ENCODE data around the gene GDI1.

The GDI1 gene

DNA sequence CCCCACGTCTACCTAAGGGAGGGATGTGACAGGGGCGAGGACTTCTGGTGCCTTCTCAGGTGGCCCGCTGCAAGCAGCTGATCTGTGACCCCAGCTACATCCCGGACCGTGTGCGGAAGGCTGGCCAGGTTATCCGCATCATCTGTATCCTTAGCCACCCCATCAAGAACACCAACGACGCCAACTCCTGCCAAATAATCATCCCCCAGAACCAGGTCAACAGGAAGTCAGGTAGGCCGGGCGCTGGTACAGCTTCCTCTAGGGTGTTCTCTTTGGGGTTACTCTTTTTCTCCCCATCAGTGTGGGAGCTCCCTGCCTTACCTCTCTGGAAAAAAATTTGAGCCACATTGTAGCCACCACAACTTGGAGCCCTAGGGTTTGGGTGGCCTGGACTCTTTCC is 4.6 kb downstream of the GDI1 start:
- H3K9me3 Mint-ChIP-seq: peaks cover 14% of the 10 kb centered on the region
- peaks cover 19% of the 10 kb centered on the region for H3K36me3 Mint-ChIP-seq (ENCODE audit: low read depth)
- TF ChIP-seq CTCF (IDR thresholded peaks at IDR 0.05; ENCODE audit: unreplicated experiment in 3 of 3): no peak
- peaks cover 6% of the 10 kb centered on the region for H3K4me1 Mint-ChIP-seq
- H3K27me3 Mint-ChIP-seq (ENCODE audit: low read depth): no peaks in the 10 kb centered on the region
- H3K4me3 Mint-ChIP-seq: peak overlapping the region; percentile 23 to 50 (median 31)
- H3K27ac Mint-ChIP-seq: no peak overlapping the region

GRCh38 chrX:154441984-154442707 is 5.2 kb downstream of the GDI1 start:
- Mint-ChIP-seq H3K4me3 (peak overlapping the region in 2 of 3 experiments; percentile 23 to 50), H3K36me3 (ENCODE audit: low read depth) (peaks cover 19% of the 10 kb centered on the region), H3K4me1 (peaks cover 6% of the 10 kb centered on the region), H3K9me3 (peaks cover 17% of the 10 kb centered on the region), H3K27ac (no peak overlapping the region), H3K27me3 (ENCODE audit: low read depth) (no peaks in the 10 kb centered on the region)
- TF ChIP-seq CTCF (IDR thresholded peaks at IDR 0.05; ENCODE audit: unreplicated experiment in 3 of 3): no peak

- Mint-ChIP-seq H3K9me3 (peaks cover 13% of the 10 kb centered on the region), H3K36me3 (ENCODE audit: low read depth) (peaks cover 15% of the 10 kb centered on the region), H3K4me1 (no peaks in the 10 kb centered on the region), H3K27ac (peak overlapping the region; percentile 31 to 72 (median 42)), H3K27me3 (ENCODE audit: low read depth) (no peaks in the 10 kb centered on the region), H3K4me3 (peak overlapping the region; percentile 79 to 84 (median 82))
- no peak for TF ChIP-seq CTCF (IDR thresholded peaks at IDR 0.05; ENCODE audit: unreplicated experiment in 3 of 3)
Observed at GRCh38 chrX:154443479-154443910, 6.5 kb downstream of the GDI1 start.

DNA sequence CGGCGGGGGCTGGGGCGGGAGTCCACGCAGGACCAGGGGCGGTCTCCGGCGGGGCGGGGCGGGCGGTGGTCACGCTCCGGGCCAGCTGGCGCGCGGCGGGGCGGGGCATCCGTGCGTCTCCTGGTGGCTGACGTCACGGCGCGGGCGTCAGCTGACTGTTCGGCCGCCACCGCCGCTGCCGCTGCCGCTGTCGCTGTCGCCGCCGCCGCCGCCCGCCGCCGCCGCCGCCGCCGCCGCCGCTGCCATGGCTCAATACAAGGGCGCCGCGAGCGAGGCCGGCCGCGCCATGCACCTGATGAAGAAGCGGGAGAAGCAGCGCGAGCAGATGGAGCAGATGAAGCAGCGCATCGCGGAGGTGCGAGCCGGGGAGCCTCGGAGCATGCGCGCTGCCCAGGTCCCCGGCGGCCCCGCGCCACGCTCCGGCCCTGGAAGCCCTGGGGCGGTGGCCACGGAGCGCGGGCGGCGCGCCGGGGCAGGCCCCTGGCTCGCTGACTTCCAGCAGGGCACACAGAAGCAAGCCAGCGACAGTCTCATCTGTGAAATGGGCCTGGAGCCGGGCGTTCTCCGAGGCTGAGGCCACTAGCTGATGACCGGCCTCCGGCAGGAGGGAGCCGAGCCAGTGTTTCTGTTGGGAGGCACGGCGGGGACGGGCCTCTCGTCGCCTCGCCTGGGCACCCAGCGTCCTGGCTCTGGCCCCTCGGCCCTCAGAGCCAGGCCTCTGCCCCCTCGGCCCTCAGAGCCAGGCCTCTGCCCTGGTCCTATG is 7.2 kb downstream of the GDI1 start, which contains the start of gene FAM50A:
Gene FAM50A (plus strand): TSS at position 150 of the 763 bp plus-strand sequence. CDS start 95 bp downstream, at position 245.
- no peaks in the 10 kb centered on the region for H3K27me3 Mint-ChIP-seq (ENCODE audit: low read depth)
- H3K4me3 Mint-ChIP-seq: peak within 1 kb of the TSS; percentile 79 to 84 (median 82)
- TF ChIP-seq CTCF (IDR thresholded peaks at IDR 0.05; ENCODE audit: unreplicated experiment in 3 of 3): no peak
- peaks cover 12% of the 10 kb centered on the region for H3K36me3 Mint-ChIP-seq (ENCODE audit: low read depth)
- peak within 1 kb of the TSS; percentile 31 to 72 (median 42) for H3K27ac Mint-ChIP-seq
- H3K4me1 Mint-ChIP-seq: no peaks in the 10 kb centered on the region
- peaks cover 13% of the 10 kb centered on the region for H3K9me3 Mint-ChIP-seq

DNA sequence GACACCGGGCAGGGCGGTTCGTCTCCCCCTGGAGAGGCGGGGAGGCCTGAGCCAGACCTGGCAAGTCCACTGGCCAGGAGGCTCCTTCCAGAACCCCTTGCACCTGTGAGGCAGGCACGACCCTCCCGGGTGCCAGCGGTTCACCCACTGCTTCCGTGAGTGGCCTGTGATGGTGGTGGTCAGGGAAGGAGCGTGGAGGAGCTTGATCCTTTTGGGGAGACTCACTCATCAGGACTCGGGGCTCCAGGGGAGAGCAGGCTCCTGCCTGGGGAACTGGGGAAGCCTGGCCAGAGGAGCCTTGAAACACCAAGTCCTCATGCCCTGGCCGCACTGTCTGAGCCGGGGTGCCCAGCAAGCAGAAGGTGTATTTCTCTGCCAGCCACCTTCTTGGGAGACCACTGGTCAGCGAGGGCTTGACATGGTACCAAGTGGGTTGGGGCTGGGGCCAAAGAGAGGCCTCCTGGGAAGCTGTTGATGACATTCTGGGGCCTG is 7.8 kb downstream of the GDI1 start:
- peak overlapping the region; percentile 24 to 34 (median 32) for H3K4me3 Mint-ChIP-seq
- peaks cover 13% of the 10 kb centered on the region for H3K9me3 Mint-ChIP-seq
- no peaks in the 10 kb centered on the region for H3K4me1 Mint-ChIP-seq
- peaks cover 11% of the 10 kb centered on the region for H3K36me3 Mint-ChIP-seq (ENCODE audit: low read depth)
- no peak for TF ChIP-seq CTCF (IDR thresholded peaks at IDR 0.05; ENCODE audit: unreplicated experiment in 3 of 3)
- no peak overlapping the region for H3K27ac Mint-ChIP-seq
- H3K27me3 Mint-ChIP-seq (ENCODE audit: low read depth): no peaks in the 10 kb centered on the region
